T-helper 2 cell treated with Interferon-gamma antibody and Interleukin-4, amounts not matched to agents 5 μg/mL and 100 μg/mL, for 36 hours (primary cell): Measurements from ENCODE around the gene VAV1.
"Not testable (repeated sequence)": the region's sequence is repeated elsewhere in the genome, so short reads cannot be mapped to it uniquely, and the experiment has no call there.

Source experiments
- DNase-seq: peaks from one replicate; pipeline ENCODE4 v3.0.0; 2021; ENCODE audit warnings: low spot score
- H3K27ac Mint-ChIP-seq: one replicate; pipeline ENCODE4 v1.8.0; 2021; ENCODE audit warnings: mild to moderate bottlenecking, mixed read lengths
- H3K27me3 Mint-ChIP-seq: one replicate; pipeline ENCODE4 v1.8.0; 2021; ENCODE audit warnings: low read depth, mixed read lengths
- H3K36me3 Mint-ChIP-seq: one replicate; pipeline ENCODE4 v1.8.0; 2021; ENCODE audit warnings: low read depth, mixed read lengths
- H3K4me1 Mint-ChIP-seq: one replicate; pipeline ENCODE4 v1.8.0; 2021; ENCODE audit warnings: low read depth, mixed read lengths
- H3K4me3 Mint-ChIP-seq: one replicate; pipeline ENCODE4 v1.8.0; 2022; ENCODE audit warnings: mild to moderate bottlenecking, moderate library complexity, mixed read lengths
- H3K9me3 Mint-ChIP-seq: one replicate; pipeline ENCODE4 v1.8.0; 2021; ENCODE audit warnings: mixed read lengths

Gene VAV1

GRCh38 chr19:6776045-6776444, 3.5 kb downstream of the VAV1 start:
- H3K4me1 Mint-ChIP-seq: peaks cover 39% of the 10 kb centered on the region
- DNase-seq, H3K27me3 Mint-ChIP-seq: not testable (repeated sequence)
- peak overlapping the region; percentile 50 for H3K27ac Mint-ChIP-seq
- peaks cover 12% of the 10 kb centered on the region for H3K9me3 Mint-ChIP-seq
- H3K36me3 Mint-ChIP-seq: peaks cover 45% of the 10 kb centered on the region
- H3K4me3 Mint-ChIP-seq: peak overlapping the region; percentile 10

- H3K36me3 Mint-ChIP-seq: peaks cover 50% of the 10 kb centered on the region
- H3K9me3 Mint-ChIP-seq: peaks cover 12% of the 10 kb centered on the region
- no peaks in the 10 kb centered on the region for H3K27me3 Mint-ChIP-seq
- peak overlapping the region; percentile 58 for H3K4me3 Mint-ChIP-seq
- no peak for DNase-seq
- peak overlapping the region; percentile 74 for H3K27ac Mint-ChIP-seq
- H3K4me1 Mint-ChIP-seq: peaks cover 44% of the 10 kb centered on the region
Measured at GRCh38 chr19:6776999-6777398, 4.5 kb downstream of the VAV1 start.

- no peak overlapping the region for H3K4me3 Mint-ChIP-seq
- H3K27me3 Mint-ChIP-seq: no peaks in the 10 kb centered on the region
- peaks cover 50% of the 10 kb centered on the region for H3K36me3 Mint-ChIP-seq
- peaks cover 41% of the 10 kb centered on the region for H3K4me1 Mint-ChIP-seq
- peak overlapping the region; percentile 74 for H3K27ac Mint-ChIP-seq
- no peak for DNase-seq
- peaks cover 12% of the 10 kb centered on the region for H3K9me3 Mint-ChIP-seq
Measured at GRCh38 chr19:6777434-6777833, 4.9 kb downstream of the VAV1 start.

GRCh38 chr19:6778386-6778785, 5.9 kb downstream of the VAV1 start:
- H3K4me1 Mint-ChIP-seq: peaks cover 40% of the 10 kb centered on the region
- H3K4me3 Mint-ChIP-seq: peak overlapping the region; percentile 20
- peaks cover 49% of the 10 kb centered on the region for H3K36me3 Mint-ChIP-seq
- no peaks in the 10 kb centered on the region for H3K27me3 Mint-ChIP-seq
- peak overlapping the region; percentile 58 for H3K27ac Mint-ChIP-seq
- DNase-seq: no peak
- peaks cover 12% of the 10 kb centered on the region for H3K9me3 Mint-ChIP-seq

- peaks cover 35% of the 10 kb centered on the region for H3K4me1 Mint-ChIP-seq
Measured at GRCh38 chr19:6779206-6779605, 6.7 kb downstream of the VAV1 start.

GRCh38 chr19:6787393-6787792, 14.9 kb downstream of the VAV1 start:
- Mint-ChIP-seq H3K9me3 (no peaks in the 10 kb centered on the region), H3K4me1 (peaks cover 18% of the 10 kb centered on the region), H3K4me3 (no peak overlapping the region), H3K36me3 (peaks cover 42% of the 10 kb centered on the region), H3K27ac (no peak overlapping the region), H3K27me3 (no peaks in the 10 kb centered on the region)
- DNase-seq: no peak

More at GRCh38 chr19:6779206-6779605, 6.7 kb downstream of the VAV1 start:
- peak overlapping the region; percentile 36 for H3K27ac Mint-ChIP-seq
- peaks cover 45% of the 10 kb centered on the region for H3K36me3 Mint-ChIP-seq
- H3K27me3 Mint-ChIP-seq: no peaks in the 10 kb centered on the region
- DNase-seq: no peak
- peaks cover 12% of the 10 kb centered on the region for H3K9me3 Mint-ChIP-seq
- no peak overlapping the region for H3K4me3 Mint-ChIP-seq

GRCh38 chr19:6788896-6789295, 16.4 kb downstream of the VAV1 start:
- Mint-ChIP-seq H3K27ac (no peak overlapping the region), H3K9me3 (peaks cover under 1% of the 10 kb centered on the region), H3K4me1 (peaks cover 27% of the 10 kb centered on the region), H3K4me3 (no peak overlapping the region), H3K27me3 (no peaks in the 10 kb centered on the region), H3K36me3 (peaks cover 53% of the 10 kb centered on the region)
- DNase-seq: no peak

- no peak for DNase-seq
- H3K4me1 Mint-ChIP-seq: peaks cover 30% of the 10 kb centered on the region
- peaks cover 60% of the 10 kb centered on the region for H3K36me3 Mint-ChIP-seq
- no peaks in the 10 kb centered on the region for H3K27me3 Mint-ChIP-seq
- peaks cover 11% of the 10 kb centered on the region for H3K9me3 Mint-ChIP-seq
- H3K27ac Mint-ChIP-seq: no peak overlapping the region
- H3K4me3 Mint-ChIP-seq: no peak overlapping the region
Measured at GRCh38 chr19:6790194-6791128, 18.0 kb downstream of the VAV1 start.

GRCh38 chr19:6791237-6791636, 18.7 kb downstream of the VAV1 start:
- peaks cover 59% of the 10 kb centered on the region for H3K36me3 Mint-ChIP-seq
- peaks cover 11% of the 10 kb centered on the region for H3K9me3 Mint-ChIP-seq
- H3K27me3 Mint-ChIP-seq: no peaks in the 10 kb centered on the region
- no peak overlapping the region for H3K4me3 Mint-ChIP-seq
- H3K4me1 Mint-ChIP-seq: peaks cover 32% of the 10 kb centered on the region
- DNase-seq: no peak
- peak overlapping the region; percentile 49 for H3K27ac Mint-ChIP-seq

GRCh38 chr19:6793411-6793810, 20.9 kb downstream of the VAV1 start:
- DNase-seq: no peak
- peaks cover 40% of the 10 kb centered on the region for H3K4me1 Mint-ChIP-seq
- no peak overlapping the region for H3K4me3 Mint-ChIP-seq
- H3K27me3 Mint-ChIP-seq: no peaks in the 10 kb centered on the region
- H3K36me3 Mint-ChIP-seq: peaks cover 64% of the 10 kb centered on the region
- peaks cover 14% of the 10 kb centered on the region for H3K9me3 Mint-ChIP-seq
- no peak overlapping the region for H3K27ac Mint-ChIP-seq

GRCh38 chr19:6793973-6794372, 21.5 kb downstream of the VAV1 start:
- Mint-ChIP-seq H3K36me3 (peaks cover 64% of the 10 kb centered on the region), H3K9me3 (peaks cover 14% of the 10 kb centered on the region), H3K4me3 (no peak overlapping the region), H3K4me1 (peaks cover 43% of the 10 kb centered on the region), H3K27ac (no peak overlapping the region), H3K27me3 (no peaks in the 10 kb centered on the region)
- DNase-seq: no peak

GRCh38 chr19:6794686-6795431, 22.4 kb downstream of the VAV1 start:
- no peak for DNase-seq
- H3K27me3 Mint-ChIP-seq: no peaks in the 10 kb centered on the region
- no peak overlapping the region for H3K27ac Mint-ChIP-seq
- H3K36me3 Mint-ChIP-seq: peaks cover 65% of the 10 kb centered on the region
- peaks cover 46% of the 10 kb centered on the region for H3K4me1 Mint-ChIP-seq
- peaks cover 14% of the 10 kb centered on the region for H3K9me3 Mint-ChIP-seq
- H3K4me3 Mint-ChIP-seq: no peak overlapping the region

GRCh38 chr19:6796278-6796677, 23.8 kb downstream of the VAV1 start:
- Mint-ChIP-seq H3K4me3 (no peak overlapping the region), H3K36me3 (peaks cover 63% of the 10 kb centered on the region)
- no peak for DNase-seq

GRCh38 chr19:6797646-6798045, 25.1 kb downstream of the VAV1 start:
- peaks cover 50% of the 10 kb centered on the region for H3K36me3 Mint-ChIP-seq
- DNase-seq: no peak
- H3K4me1 Mint-ChIP-seq: peaks cover 51% of the 10 kb centered on the region
- no peaks in the 10 kb centered on the region for H3K27me3 Mint-ChIP-seq
- peaks cover 14% of the 10 kb centered on the region for H3K9me3 Mint-ChIP-seq
- no peak overlapping the region for H3K4me3 Mint-ChIP-seq
- H3K27ac Mint-ChIP-seq: no peak overlapping the region

More at GRCh38 chr19:6796278-6796677, 23.8 kb downstream of the VAV1 start:
- Mint-ChIP-seq H3K27me3 (no peaks in the 10 kb centered on the region), H3K4me1 (peaks cover 55% of the 10 kb centered on the region), H3K9me3 (peaks cover 14% of the 10 kb centered on the region), H3K27ac (peak overlapping the region; percentile 62)
